Astrocyte (in vitro differentiated cells and primary cell): Measurements from ENCODE around the gene FHL2. TPM values are rescaled to one million over a fixed set of nuclear protein-coding genes. Genes with fewer than 3 reads are reported as not detected.

ENCODE experiments used
- DNase-seq: peaks from one replicate; pipeline ENCODE4 v3.0.0-alpha.2; 2010; ENCODE audit warnings: low read depth
- FAIRE-seq: peaks from 2 replicates; lab custom pipeline; 2011; peaks lifted over from hg19 to GRCh38; lab: Jason Lieb, UNC
- H2AFZ ChIP-seq: 2 replicates; pipeline ENCODE4 v1.6.0; 2012; ENCODE audit warnings: low read depth, low read length, inconsistent platforms
- H3K27ac ChIP-seq: 2 replicates; pipeline ENCODE4 v1.5.1; 2011; ENCODE audit warnings: low read depth, low read length, inconsistent platforms
- H3K27me3 ChIP-seq: 2 replicates; pipeline ENCODE4 v1.6.0; 2011; ENCODE audit warnings: low read length, inconsistent platforms; ENCODE audit not compliant: insufficient read depth
- H3K36me3 ChIP-seq: 2 replicates; pipeline ENCODE4 v1.5.1; 2011; ENCODE audit warnings: low read length, inconsistent platforms; ENCODE audit not compliant: insufficient read depth
- H3K4me1 ChIP-seq: 2 replicates; pipeline ENCODE4 v1.5.1; 2011; ENCODE audit warnings: low read length, inconsistent platforms; ENCODE audit not compliant: insufficient read depth
- H3K4me2 ChIP-seq: 2 replicates; pipeline ENCODE4 v1.6.0; 2012; ENCODE audit warnings: low read length, inconsistent platforms
- H3K4me3 ChIP-seq: 2 replicates; pipeline ENCODE4 v1.5.1; 2011; ENCODE audit warnings: low read depth, mild to moderate bottlenecking, low read length, inconsistent platforms; ENCODE audit not compliant: insufficient read depth
- H3K79me2 ChIP-seq: 2 replicates; pipeline ENCODE4 v1.6.0; 2012; ENCODE audit warnings: mild to moderate bottlenecking, low read length, inconsistent platforms; ENCODE audit not compliant: insufficient read depth
- H3K9ac ChIP-seq: 2 replicates; pipeline ENCODE4 v1.6.0; 2012; ENCODE audit warnings: mild to moderate bottlenecking, low read length, inconsistent platforms
- H3K9me3 ChIP-seq: 2 replicates; pipeline ENCODE4 v1.5.1; 2012; ENCODE audit warnings: low read depth, mild to moderate bottlenecking, low read length, inconsistent platforms; ENCODE audit not compliant: insufficient read depth
- H4K20me1 ChIP-seq: 2 replicates; pipeline ENCODE4 v1.6.0; 2012; ENCODE audit warnings: low read length, inconsistent platforms; ENCODE audit not compliant: insufficient read depth
- H3K27ac Mint-ChIP-seq: one replicate; pipeline ENCODE4 v1.8.0; 2021; ENCODE audit warnings: mild to moderate bottlenecking, mixed read lengths; ENCODE audit not compliant: unreplicated experiment
- H3K27me3 Mint-ChIP-seq: one replicate; pipeline ENCODE4 v1.8.0; 2021; ENCODE audit warnings: low read depth, mixed read lengths; ENCODE audit not compliant: unreplicated experiment
- H3K36me3 Mint-ChIP-seq: one replicate; pipeline ENCODE4 v1.8.0; 2021; ENCODE audit warnings: low read depth, mixed read lengths; ENCODE audit not compliant: unreplicated experiment
- H3K4me1 Mint-ChIP-seq: one replicate; pipeline ENCODE4 v1.8.0; 2021; ENCODE audit warnings: low read depth, mixed read lengths; ENCODE audit not compliant: unreplicated experiment
- H3K4me3 Mint-ChIP-seq: one replicate; pipeline ENCODE4 v1.8.0; 2021; ENCODE audit warnings: mild to moderate bottlenecking, moderate library complexity, mixed read lengths; ENCODE audit not compliant: unreplicated experiment
- H3K9me3 Mint-ChIP-seq: one replicate; pipeline ENCODE4 v1.8.0; 2021; ENCODE audit warnings: mild to moderate bottlenecking, mixed read lengths; ENCODE audit not compliant: unreplicated experiment
- CTCF ChIP-seq: IDR thresholded peaks from 2 replicates; pipeline ENCODE4 v1.5.1; 2011; ENCODE audit warnings: low read depth, mild to moderate bottlenecking, inconsistent platforms, low read length, moderate library complexity; ENCODE audit not compliant: insufficient read depth
- EZH2 ChIP-seq: IDR thresholded peaks from 2 replicates; pipeline ENCODE4 v1.6.1; 2012; ENCODE audit warnings: mild to moderate bottlenecking, low read length, inconsistent platforms; ENCODE audit not compliant: insufficient read depth
- total RNA-seq: library from RNA; stranded (reverse); gene quantifications from 2 replicates; pipeline ENCODE4 v1.2.1, GENCODE V29; 2021

FHL2 gene
- total RNA-seq, 1 donor from 2014 or later = 104 TPM

DNA sequence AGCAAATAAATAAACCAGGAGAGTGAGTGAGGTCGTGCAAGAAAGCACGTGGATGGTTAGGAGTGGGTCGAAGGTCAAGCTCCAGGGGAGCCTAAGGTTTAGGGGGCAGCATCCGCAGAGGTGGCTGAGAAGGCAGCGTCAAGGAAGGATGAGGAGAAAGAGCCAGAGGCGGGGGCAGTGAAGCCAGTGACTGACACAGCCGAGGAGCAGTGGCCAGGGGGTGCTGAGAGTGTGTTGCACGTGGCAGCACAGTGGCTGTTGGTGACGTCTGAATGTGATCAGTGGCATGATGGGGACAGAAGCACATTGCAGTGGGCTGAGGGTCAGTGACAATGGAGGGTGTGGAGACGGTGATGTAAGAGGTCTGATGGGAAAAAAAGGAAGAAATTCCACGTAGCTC lies 13.7 kb upstream of the FHL2 start:
- Histone ChIP-seq H3K4me1 (peaks cover 22% of the 10 kb centered on the region), H3K4me3 (no peak overlapping the region), H3K4me2 (no peak overlapping the region), H3K27ac (no peak overlapping the region), H4K20me1 (no peaks in the 10 kb centered on the region), H3K9ac (no peak overlapping the region), H3K27me3 (no peaks in the 10 kb centered on the region), H3K79me2 (no peaks in the 10 kb centered on the region), H3K9me3 (no peaks in the 10 kb centered on the region), H3K36me3 (no peaks in the 10 kb centered on the region), H2AFZ (no peak overlapping the region)
- H3K36me3 Mint-ChIP-seq = no peaks in the 10 kb centered on the region
- no peak for DNase-seq
- no peak for FAIRE-seq
- H3K9me3 Mint-ChIP-seq = peaks cover 3% of the 10 kb centered on the region
- no peak overlapping the region for H3K27ac Mint-ChIP-seq
- TF ChIP-seq CTCF (no peak), EZH2 (no peak)
- H3K4me3 Mint-ChIP-seq = no peak overlapping the region
- H3K27me3 Mint-ChIP-seq = no peaks in the 10 kb centered on the region
- H3K4me1 Mint-ChIP-seq = peaks cover 12% of the 10 kb centered on the region

DNA sequence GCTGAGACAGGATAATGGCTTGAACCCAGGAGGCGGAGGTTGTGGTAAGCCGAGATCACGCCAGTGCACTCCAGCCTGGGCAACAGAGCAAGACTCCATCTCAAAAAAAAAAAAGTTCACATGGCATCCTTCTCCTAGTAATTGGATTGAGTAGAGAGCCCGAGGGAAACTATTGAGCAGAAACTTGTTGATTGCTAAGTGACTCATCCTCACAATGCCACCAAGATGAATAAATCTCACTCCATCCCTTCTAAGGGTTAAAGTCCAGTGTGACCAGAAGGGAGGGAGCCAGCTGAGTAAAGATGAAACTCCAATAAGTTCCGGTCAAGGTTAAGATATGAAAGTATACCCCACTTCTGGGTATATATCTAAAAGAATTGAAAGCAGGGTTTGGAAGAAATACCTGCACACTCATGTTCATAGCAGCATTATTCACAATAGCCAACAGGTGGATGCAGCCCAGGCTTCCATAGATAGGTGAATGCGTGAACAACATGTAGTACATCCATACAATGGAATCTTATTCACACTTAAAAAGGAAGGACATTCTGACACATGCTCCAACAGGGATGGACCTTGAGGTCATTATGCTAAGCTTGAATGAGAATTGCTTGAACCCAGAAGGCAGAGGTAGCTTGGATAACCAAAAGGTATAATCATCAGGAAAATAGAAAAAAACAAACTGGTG lies 13.0 kb upstream of the FHL2 start:
- no peak overlapping the region for H3K9ac ChIP-seq
- no peak overlapping the region for H3K4me3 Mint-ChIP-seq
- H3K4me3 ChIP-seq = no peak overlapping the region
- no peak overlapping the region for H3K4me2 ChIP-seq
- H4K20me1 ChIP-seq = no peaks in the 10 kb centered on the region
- H3K9me3 Mint-ChIP-seq = peaks cover 3% of the 10 kb centered on the region
- H3K27me3 Mint-ChIP-seq = no peaks in the 10 kb centered on the region
- TF ChIP-seq EZH2 (no peak), CTCF (no peak)
- H3K27me3 ChIP-seq = no peaks in the 10 kb centered on the region
- no peak overlapping the region for H3K27ac Mint-ChIP-seq
- no peak overlapping the region for H2AFZ ChIP-seq
- no peak for FAIRE-seq
- H3K9me3 ChIP-seq = no peaks in the 10 kb centered on the region
- H3K27ac ChIP-seq = no peak overlapping the region
- H3K4me1 ChIP-seq = peaks cover 22% of the 10 kb centered on the region
- no peaks in the 10 kb centered on the region for H3K36me3 ChIP-seq
- no peaks in the 10 kb centered on the region for H3K36me3 Mint-ChIP-seq
- H3K79me2 ChIP-seq = no peaks in the 10 kb centered on the region
- DNase-seq = no peak
- H3K4me1 Mint-ChIP-seq = peaks cover 12% of the 10 kb centered on the region

- FAIRE-seq (peak; percentile 76), DNase-seq (peak; percentile 99)
- H3K4me2 ChIP-seq = peak overlapping the region; percentile 56
Observed at GRCh38 chr2:105410554-105410953, 11.7 kb upstream of the FHL2 start.

More at GRCh38 chr2:105410554-105410953, 11.7 kb upstream of the FHL2 start:
- no peak overlapping the region for H3K4me3 Mint-ChIP-seq
- no peaks in the 10 kb centered on the region for H3K27me3 Mint-ChIP-seq
- H3K4me1 Mint-ChIP-seq = peaks cover 17% of the 10 kb centered on the region
- Histone ChIP-seq H3K27me3 (no peaks in the 10 kb centered on the region), H4K20me1 (no peaks in the 10 kb centered on the region), H3K9me3 (no peaks in the 10 kb centered on the region), H3K36me3 (no peaks in the 10 kb centered on the region), H3K4me3 (no peak overlapping the region), H3K79me2 (no peaks in the 10 kb centered on the region), H3K4me1 (peaks cover 35% of the 10 kb centered on the region), H2AFZ (no peak overlapping the region), H3K9ac (peak overlapping the region; percentile 58), H3K27ac (peak overlapping the region; percentile 82)
- TF ChIP-seq EZH2 = no peak
- no peak for TF ChIP-seq CTCF
- peaks cover 3% of the 10 kb centered on the region for H3K9me3 Mint-ChIP-seq
- no peak overlapping the region for H3K27ac Mint-ChIP-seq
- no peaks in the 10 kb centered on the region for H3K36me3 Mint-ChIP-seq
